Activated naive CD8-positive, alpha-beta T cell treated with anti-CD3 and anti-CD28 coated beads, Interleukin-2, amount 50 U/mL, for 16 hours (primary cell): ENCODE data around the gene ACTR8.

Experiments used
- DNase-seq: peaks from one replicate; pipeline ENCODE4 v3.0.0-alpha.2; 2020; ENCODE audit warnings: low read depth, low spot score

The ACTR8 gene

DNA sequence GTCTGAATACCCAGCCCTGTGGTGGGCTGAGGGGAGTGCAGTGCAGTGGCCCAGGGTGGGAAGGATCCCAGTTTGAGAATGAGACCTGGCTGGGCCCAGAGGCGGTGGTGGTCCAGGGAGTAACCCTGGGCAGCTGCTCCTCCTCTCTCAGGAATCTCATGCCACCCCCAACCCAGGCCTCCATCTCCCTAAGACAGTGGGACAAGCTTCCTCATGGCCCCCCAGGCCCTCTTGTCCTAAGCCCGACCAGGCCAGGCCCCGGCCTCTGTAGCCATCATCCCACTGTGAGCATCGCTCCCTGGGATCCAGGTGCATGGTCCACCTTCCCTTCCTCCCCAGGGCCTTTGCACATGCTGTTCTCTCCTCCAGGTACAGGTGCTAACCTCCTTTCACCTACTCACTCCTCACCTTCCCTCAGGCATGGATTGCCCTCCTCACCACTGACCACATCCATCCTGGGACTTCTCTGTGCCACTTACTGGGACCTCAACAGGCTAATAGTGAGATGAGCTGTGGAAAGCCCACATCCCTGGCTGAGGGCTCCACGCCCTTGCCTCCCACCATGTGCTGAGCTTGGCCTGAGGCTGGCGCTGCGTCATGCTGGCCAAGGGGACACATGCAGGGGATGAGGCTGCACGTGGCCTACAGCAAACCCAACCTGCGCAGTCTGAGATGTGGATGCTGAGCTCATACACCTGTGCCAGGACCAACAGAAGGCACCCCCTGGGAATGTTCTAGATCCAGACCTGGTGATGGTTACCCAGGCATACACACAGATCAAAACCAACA is 45.7 kb downstream of the ACTR8 start:
- no peak for DNase-seq

DNA sequence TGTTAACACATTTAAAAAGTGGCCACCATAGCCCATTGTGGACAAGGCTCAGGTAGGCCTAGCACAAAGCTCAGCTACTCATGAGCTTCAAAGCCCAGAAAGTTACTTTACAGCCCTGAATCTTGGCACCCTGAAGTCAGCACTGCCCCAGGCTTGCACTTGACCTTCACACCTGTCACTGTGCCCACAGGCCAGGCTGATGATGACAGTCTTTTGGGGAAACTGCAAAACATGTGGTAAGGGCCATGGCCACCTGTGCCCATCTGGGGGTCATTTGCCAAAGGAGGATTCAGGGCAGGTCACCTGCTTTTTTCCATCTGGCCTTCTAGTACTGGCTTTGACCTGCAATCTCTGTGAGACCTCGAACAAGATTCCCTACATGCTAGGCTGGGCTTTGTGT is 46.7 kb downstream of the ACTR8 start:
- DNase-seq, result no peak

DNA sequence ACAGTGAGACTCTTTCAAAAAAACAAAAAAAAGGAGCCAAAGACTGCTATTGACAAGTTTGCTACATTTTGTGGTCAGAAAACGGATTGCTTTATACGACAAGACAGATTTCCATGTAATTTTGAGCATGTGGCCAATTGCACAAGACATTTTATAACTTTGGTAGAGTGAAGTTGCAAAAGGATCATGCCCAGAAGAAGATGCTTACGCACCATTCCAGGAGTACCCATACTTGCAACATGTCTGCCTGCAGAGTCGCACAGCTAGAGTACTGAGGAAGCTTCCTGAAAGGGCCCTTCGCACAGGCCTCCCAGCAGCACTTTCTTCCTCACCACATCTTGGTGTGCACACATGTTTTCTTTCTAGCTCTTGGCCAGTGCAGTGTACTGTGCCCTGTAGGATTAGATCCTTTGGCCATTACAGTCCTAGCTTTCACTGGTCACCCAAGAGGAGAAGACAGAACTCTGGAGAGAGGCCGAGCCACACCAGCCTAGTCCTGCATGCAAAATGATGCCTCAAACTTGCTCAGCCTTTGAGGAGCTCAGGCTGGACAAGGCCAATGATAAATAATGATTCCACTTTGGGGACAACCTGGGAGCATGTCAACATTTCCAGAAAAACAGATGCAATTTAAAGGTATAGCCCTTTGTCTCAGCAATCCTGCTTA is 47.4 kb downstream of the ACTR8 start:
- no peak for DNase-seq

DNA sequence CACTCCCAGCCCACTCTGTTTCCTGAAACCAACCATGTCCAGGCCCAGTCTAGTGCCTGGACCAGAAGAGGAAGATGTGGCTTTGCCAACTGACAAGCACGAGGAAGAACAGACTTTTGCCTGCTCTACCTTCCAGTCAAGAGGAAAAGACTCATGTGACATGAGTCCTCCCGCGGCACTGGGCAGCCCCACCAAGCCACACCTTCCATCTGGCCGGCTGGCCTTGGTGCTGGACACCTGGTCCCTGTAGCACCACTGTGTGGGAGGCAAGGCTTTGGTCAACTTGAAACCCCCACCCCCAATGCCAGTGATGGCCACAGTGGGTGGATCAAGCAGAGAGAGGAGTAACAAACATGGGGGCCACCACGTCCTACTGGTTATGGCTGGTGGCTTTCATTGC is 48.3 kb downstream of the ACTR8 start:
- no peak for DNase-seq

DNA sequence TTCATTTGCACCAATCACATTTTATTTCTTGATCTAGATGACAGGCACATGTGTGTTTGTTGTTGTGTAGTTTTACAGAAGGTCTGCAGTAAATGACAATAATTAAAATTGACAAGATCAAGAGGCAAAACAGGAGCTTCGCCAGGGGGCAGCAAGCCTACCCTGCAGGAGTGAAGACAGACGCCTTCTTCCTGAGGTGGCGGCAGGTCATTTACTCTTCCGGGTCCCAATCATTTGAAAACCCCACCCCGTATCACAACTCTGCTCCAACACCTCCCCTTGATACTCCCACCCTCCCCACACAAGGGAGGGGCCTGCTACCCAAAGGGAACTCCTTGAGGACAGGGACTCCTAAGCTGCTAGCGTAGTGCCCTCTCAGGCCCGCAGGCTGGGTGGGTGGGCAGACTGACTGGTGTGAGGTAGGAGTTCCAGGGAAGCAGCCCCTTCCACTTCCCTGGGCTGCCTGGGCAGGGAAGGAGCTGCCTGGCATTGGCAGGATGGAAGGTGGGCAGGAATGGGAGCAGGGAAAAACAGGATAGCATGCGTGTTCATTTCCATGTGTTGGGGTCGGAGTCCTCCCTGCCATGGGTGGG is 48.8 kb downstream of the ACTR8 start:
- no peak for DNase-seq

DNA sequence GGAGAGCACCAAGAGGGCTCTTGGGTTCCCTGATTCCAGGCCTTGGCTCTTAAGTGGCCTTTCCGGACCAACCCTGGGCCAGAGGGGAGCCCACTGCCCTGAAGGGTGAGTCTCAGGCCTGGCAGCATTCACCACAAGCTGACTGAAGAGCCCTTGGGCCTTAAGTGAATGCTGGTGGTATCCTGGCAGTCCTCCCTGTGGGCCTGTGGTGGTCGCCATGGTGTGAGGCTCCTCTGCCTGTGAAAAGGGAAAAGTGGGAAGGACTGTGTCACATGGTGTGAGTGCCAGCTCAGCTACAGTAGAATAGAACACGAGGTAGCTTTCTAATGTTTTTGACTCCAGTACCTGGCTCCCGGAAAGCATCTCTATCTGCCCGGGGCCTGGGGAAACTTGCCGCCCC is 51.0 kb downstream of the ACTR8 start:
- DNase-seq, result no peak

DNA sequence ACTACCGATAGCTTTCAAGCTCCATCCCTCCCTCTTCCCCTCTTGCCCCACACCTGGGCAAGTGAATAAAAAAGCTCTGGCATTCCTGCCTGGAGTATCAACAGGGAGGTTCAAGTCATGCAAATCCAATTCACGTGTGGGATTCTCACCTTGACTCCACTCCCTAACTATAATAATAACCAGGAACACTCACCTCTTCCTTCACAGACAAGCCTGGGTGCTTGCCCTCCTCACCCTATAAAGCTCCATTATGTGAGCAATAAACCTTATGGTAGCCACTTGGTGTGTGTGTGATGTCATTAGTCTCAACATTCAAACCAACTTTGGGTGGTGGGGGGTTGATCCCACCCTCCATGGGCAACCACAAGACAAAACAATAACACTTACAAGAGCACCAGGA is 52.3 kb downstream of the ACTR8 start:
- no peak for DNase-seq

DNA sequence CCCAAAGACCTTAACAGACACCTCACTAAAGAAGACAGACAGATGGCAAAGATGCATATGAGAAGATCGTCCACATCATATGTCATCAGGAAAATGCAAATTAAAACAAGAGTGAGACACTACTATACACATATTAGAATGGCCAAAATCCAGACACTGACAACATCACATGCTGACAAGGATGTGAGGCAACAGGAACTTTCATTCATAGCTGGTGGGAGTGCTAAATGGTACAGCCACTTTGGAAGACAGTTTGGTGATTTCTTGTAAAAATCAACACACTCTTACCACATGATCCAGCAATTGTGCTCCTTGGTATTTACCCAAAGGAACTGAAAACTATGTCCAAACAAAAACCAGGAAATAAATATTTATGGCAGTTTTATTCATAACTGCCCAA is 53.4 kb downstream of the ACTR8 start:
- no peak for DNase-seq

DNA sequence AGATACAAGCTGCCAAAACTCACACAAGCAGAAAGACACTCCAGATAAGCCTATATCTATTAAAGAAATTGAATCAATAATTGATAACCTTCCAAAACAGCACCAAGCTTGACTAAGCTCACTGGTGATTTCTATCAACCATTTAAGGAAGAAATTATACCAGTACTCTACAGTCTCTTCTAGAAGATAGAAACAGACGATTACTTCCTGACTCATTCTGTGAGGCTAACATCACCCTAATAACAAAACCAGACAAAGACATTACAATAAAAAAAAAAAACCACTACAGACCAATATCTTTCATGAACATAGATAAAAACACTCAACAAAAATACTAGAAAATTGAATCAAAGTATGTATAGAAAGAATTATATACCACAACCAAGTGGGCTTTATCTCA is 55.9 kb downstream of the ACTR8 start:
- no peak for DNase-seq

DNA sequence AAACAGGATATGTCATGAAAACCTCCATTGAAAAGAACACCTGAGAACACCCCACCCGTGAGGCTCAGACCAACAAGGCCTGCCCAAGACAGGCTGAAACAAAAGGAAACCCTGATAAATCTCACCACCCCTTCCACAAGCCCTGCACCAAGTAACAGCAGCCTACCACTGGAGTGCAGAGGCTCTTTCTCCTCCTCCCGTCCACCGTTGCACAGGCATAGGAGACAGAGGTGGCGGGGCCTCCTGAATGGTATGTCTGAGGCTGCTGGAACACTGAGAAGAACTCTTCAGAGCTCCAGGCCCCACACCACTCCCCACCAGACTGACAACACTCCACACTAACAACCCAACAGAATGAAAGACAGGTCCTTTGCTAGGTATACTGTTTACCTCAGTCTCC is 57.2 kb downstream of the ACTR8 start:
- DNase-seq, result no peak

DNA sequence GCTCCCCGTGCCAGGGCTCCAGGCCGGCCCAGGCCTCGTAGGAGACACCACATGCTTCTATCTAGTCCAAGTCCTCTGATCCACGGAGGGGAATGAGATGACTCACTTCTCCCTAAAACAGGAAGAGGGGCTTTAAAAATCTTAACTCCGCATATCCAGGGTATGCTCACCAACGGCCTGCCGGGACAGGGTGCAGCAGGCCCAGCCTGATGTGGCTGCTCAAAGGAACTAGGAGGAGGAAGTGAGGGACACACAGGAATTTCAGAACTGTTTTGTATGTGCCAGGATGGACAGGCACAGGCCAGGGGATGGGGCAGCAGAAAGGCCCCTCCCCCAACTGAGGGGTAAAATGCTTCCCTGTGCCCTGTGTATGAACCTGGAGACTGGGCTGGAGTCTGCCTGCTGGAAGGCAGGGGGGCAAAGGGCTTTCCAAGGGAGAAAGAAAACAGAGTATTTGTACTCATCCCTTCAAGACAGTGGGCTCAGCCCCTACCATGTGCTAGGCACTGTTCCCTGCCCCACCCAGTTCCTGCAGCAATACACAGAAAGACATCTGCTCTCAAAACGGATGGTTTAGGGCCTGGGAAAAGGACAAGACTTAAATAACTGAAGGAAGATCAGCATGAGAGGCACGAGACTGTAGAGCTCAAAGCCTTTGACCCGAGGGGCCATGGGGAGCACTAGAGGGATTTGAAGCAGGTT is 57.8 kb downstream of the ACTR8 start:
- no peak for DNase-seq

DNA sequence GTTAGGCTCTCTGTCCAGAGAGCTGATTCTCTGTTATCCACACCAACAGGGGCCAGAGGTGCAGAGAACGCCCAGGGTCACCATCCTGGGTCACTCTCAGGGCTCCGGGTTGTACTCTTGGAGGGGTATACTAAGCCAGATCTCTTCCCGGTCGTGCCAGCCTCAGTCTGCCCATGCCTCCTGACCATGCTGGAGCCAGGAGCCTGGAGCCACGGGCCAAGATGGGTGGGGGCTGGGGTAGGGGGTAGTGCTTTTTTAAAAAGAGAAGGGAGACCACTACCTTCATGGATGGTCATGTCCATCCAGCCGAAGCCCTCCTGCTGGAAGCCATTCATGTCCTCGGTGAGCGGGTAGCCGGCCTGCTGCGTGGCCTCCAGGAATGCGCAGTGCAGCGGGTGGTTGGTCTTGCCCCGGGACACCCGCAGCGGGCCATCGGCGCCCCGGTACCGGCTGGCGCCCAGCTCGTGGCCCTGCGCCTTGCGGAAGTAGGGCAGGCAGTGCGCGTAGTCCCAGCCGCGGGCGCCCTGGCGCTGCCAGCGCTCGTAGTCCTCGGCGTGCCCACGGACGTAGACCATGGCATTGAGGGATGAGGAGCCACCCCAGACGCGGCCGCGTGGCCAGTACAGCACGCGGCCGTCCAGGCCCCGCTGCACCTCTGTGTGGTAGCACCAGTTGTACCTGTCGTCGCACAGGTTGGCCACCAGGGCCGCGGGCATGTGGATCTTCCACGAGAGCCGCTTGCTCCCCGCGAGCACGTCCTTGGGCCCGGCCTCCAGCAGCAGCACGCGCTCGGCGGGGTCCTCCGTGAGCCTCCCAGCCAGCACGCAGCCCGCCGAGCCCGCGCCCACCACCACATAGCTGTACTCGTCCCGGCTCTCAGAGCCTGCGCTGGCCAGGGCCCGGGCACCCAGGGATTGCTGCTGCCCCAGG is 58.7 kb downstream of the ACTR8 start:
- DNase-seq, result no peak

DNA sequence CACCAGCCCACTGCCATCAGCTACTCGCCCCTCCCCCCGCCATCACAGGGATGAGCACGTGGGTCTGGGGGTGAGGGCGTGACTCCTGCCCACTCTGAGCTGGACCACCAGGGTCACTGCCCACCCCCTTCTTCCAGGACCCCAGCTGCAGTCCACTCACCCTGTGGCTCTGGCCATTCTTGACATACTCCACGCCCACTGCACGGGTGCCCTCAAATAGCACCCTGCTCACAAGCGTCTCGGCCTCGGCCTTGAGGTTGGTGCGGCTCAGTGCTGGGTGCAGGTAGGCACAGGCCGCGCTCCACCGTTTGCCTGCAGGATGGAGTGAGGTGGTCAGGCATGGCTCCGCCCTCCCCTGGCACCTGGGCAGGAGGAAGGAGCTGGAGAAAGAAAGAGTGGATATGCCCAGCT is 59.6 kb downstream of the ACTR8 start:
- DNase-seq, result no peak

DNA sequence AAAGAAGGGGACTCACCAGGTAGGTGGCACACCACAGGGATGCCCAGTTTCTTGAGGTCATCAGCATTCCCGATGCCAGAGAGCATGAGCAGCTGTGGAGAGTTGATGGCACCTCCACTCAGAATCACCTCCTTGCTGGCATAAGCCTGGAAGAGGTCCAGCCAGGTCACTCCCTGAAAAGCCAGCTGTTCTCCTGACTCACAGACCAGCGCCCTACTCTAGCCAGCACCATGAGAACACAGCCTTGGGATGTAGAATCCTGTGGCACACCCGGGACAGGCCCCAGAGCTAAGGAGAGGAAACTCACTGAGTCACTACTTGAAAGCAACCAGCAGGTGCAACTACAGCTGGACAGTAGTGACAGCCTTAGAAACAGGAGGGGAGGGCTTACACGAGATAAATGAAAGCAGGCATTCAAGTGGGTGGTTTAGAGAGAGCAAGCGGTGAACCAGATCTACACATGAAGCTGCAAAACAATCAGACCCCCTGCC is 60.3 kb downstream of the ACTR8 start:
- no peak for DNase-seq

DNA sequence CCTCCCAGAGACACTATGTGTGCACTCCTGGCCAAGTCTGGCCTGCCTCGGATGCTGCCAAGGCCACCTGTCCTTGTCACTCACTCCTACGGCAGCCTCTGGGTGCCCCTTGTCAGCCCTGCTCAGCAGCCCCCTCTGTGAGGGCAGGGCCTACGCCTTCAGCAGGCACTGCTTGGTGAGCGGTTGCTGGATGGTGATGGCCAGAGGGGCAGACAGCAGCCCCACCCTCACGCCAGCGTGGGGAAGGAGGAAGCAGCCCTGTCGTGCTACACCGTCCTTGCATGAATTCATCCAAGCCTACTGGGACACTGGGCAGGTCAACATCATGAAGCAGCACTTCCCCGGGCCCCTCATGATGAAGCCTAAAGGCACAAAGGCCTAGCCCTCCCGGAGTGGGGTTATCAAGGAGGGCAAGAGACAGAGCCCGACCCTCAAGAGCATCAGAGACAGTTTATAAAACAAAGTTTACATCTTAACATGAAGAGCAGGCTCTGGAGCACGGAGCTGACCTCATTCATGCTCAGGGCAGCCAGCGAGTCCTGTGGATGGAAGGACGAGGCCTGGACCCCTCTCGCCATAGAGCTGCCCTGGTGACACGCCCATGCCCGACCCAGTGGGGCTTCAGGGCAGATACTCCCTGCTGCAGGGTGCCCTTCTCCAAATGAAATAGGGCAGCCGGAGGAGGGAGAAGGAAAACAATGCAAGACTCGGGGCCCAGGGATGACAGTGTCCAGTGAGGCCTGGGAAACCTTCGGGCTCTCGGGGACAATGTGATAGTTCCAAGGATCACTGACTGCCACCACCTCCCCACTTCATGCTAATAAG is 61.0 kb downstream of the ACTR8 start:
- DNase-seq, result no peak

DNA sequence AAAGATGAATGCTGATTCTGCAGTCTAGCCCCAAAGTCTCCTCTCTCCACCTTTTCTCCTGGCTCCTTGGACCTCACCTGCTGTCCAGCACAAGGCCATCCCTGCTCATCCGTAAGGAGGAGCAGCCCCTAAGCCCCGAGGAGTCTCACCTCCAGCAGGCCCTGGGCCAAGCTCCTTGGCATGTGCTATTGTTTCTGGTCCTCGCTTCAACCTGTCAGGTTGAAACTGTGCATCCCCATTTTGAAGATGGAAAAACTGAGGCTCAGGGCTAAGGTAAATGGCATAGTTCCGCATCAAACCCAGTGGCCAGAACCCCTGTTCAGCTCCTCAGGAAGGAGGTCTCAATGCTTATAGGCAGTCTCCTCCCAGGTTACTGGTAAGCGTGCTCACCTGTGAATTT is 61.9 kb downstream of the ACTR8 start:
- DNase-seq, result no peak

DNA sequence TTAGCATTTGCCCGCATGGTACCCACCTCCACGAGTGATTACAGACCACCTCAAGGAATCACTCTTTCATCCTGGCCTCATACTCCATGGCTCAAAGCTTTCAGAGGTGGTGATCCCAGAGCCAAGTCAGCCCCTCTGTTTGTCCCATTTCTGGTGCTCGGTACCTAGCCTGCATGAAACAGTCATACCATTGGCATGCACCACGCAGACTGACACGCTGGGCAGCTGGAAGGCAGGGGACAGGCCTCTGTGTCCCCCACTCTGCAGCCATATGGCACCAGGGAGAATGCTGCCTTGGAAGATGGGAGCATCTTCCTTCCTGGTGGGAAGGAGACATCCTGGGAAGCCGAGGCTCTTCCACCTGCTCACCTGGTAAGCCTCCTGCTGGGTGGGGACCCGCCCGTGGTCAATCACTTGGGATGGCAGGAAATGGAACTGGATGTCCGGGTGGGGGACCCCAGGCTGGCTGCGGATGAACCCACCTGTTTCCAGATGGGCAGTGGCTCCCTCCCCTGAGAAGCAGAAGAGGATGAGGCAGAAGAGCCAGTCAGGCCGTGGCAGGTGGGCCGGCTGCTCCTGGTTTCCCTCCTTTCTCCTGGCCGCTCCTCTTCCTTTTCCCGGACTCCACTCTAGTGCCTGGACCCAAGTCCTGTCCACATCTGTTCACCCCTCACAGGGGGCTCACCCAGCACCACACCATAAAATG is 62.6 kb downstream of the ACTR8 start:
- DNase-seq, result no peak

DNA sequence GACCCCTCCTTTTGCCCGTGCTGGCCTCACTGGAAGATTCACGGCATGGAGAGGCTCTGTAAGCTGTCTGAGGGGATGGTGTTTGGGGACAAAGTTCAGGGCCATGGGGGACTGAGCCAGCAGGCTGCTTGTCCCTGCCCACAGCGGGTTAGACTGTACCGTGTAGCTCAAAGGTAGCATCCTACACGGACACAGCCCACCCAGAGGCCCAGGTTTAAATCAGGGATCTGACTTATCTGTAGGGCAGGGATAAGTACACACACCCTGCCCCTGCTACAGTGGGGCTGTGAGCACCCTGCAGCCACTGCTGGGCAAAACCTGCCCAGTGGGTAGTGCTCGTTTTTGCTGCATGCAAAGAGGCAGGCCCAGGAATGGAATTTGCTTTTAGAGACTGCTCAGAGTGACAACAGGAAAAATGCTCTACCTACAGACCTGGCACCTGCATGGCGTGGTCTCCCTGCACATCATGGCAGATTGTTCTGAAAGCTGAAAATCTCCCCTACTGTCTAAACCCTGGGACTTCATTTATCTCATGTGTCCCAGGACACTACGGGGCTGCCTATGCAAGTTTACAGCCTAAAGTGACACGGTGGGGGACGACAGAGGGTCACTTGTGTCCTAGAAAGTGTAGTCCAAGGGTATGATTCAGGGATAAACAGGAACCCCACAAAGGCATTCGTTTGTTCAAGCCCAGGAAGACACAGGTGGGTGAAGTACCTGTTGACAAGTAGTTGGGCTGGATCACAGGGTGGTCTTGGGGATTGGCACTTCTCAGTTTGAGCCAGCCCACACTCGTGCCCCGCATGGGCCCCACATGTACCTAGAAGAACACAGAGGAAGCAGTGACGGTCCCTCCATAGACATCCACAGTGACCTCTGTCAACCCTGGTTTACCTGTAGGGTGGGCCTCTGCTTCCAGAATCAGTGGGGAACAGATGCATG is 63.5 kb downstream of the ACTR8 start:
- DNase-seq, result no peak

DNA sequence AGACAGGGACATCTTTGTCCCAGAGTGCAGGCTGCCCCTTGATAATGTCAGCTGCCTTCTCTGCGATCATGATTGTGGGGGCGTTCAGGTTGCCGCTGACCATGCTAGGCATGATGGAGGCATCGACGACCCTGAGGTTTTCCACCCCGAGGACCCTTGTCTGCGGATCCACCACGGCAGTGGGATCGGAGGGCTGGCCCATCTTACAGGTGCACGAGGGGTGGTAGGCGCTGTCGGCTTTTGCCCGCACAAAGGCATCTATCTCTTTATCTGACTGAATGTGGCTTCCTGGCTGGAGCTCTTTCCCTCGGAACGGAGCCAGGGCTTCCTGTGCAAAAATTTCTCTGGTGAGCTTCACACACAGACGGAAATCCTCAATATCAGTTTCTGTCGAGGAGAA is 64.1 kb downstream of the ACTR8 start:
- DNase-seq, result no peak
